ENCODE measurements around the gene RGP1.
A peak's percentile ranks its signal among the peaks of the same experiment; 100 is the strongest.

RGP1 gene

GRCh38 chr9:35755071-35755470 lies 6.0 kb downstream of the RGP1 start (continued):
- TF ChIP-seq ZNF488 (tag by site-specific recombination; IDR thresholded peaks at IDR 0.05) (no peak), PRDM4 (tag by site-specific recombination; IDR thresholded peaks at IDR 0.05) (no peak)

GRCh38 chr9:35756275-35757225 lies 7.5 kb downstream of the RGP1 start:
- Histone ChIP-seq H3K4me1 (ENCODE audit: control insufficient read depth, insufficient read depth, low read length) (peaks cover 10% of the 10 kb centered on the region), H3K9me3 (ENCODE audit: control insufficient read depth, insufficient read depth, low read depth, low read length) (no peaks in the 10 kb centered on the region), H3K27ac (ENCODE audit: extremely low read depth, low read depth, low read length) (peak overlapping the region; percentile 94), H3K4me3 (ENCODE audit: low read depth, low read length) (peak overlapping the region; percentile 71), H3K36me3 (ENCODE audit: control insufficient read depth in 2 of 2, insufficient read depth in 1 of 2, low read length in 2 of 2) (peaks cover 0 to 48% of the 10 kb centered on the region in 2 experiments; a peak in 1 of 3 replicates)
- ChIA-PET CTCF (interaction anchor here (0.6 to 3.9 kb wide), 19 partner anchors 8 to 687 kb away, joined by 3 to 20 read pairs (median 4); partner anchors contain the start of genes CREB3, GBA2, RGP1 and TLN1), POLR2A (interaction anchor here (0.6 to 2.6 kb wide), 16 partner anchors 9 to 411 kb away, joined by 3 to 21 read pairs (median 3); partner anchors contain the start of genes CREB3, GBA2, HINT2 and RGP1)
- TF ChIP-seq ZBTB11 (tag by site-specific recombination; conservative IDR thresholded peaks at IDR 0.05; ENCODE audit: low read depth) = peak; percentile 47; the same call in 1 of the 2 replicates
- peak; percentile 58 for TF ChIP-seq SP2 (tag by site-specific recombination; IDR thresholded peaks at IDR 0.05)
- TF ChIP-seq KLF16 (tag by site-specific recombination; IDR thresholded peaks at IDR 0.05) = peak; percentile 31; the same call in 1 of the 2 replicates
- no peak for TF ChIP-seq ZNF830 (tag by site-specific recombination; IDR thresholded peaks at IDR 0.05; ENCODE audit: low read depth)
- peak; percentile 38; the same call in 1 of the 2 replicates for TF ChIP-seq ZEB2 (tag by site-specific recombination; IDR thresholded peaks at IDR 0.05)
- peak; percentile 67 for TF ChIP-seq ZFHX2 (tag by site-specific recombination; conservative IDR thresholded peaks at IDR 0.05)
- TF ChIP-seq ZNF624 (tag by site-specific recombination; IDR thresholded peaks at IDR 0.05) = no peak
- TF ChIP-seq ZNF335 (tag by site-specific recombination; conservative IDR thresholded peaks at IDR 0.05) = peak; percentile 79
- TF ChIP-seq ZNF280D (tag by site-specific recombination; IDR thresholded peaks at IDR 0.05) = no peak
- peak; percentile 12; the same call in 1 of the 2 replicates for TF ChIP-seq KLF1 (tag by site-specific recombination; IDR thresholded peaks at IDR 0.05)
- 0 out of 2 replicates have a peak, but pooled peaks have one; percentile 12 for TF ChIP-seq ZNF843 (tag by site-specific recombination; IDR thresholded peaks at IDR 0.05)
- TF ChIP-seq ZNF146 (tag by site-specific recombination; IDR thresholded peaks at IDR 0.05) = 0 out of 2 replicates have a peak, but pooled peaks have one; percentile 3
- no peak for TF ChIP-seq PRDM6 (tag by site-specific recombination; IDR thresholded peaks at IDR 0.05)
- TF ChIP-seq SP3 (tag by site-specific recombination; IDR thresholded peaks at IDR 0.05) = 0 out of 2 replicates have a peak, but pooled peaks have one; percentile 24
- TF ChIP-seq ZSCAN18 (tag by site-specific recombination; IDR thresholded peaks at IDR 0.05) = no peak

Measured in HEK293 (cell line).